ENCODE data around the gene SH3BP4.

Gene SH3BP4

GRCh38 chr2:234975611-234976010 is 23.8 kb downstream of the SH3BP4 start:
- TF ChIP-seq CTCF (IDR thresholded peaks at IDR 0.05; ENCODE audit: control insufficient read depth, insufficient read depth, low read depth, low read length, missing control alignments), result no peak
- DNase-seq (ENCODE audit: low read depth), result no peak
- H3K4me3 ChIP-seq (ENCODE audit: control insufficient read depth, low read depth, low read length), result no peak overlapping the region

GRCh38 chr2:234976479-234977227 is 24.8 kb downstream of the SH3BP4 start:
- no peak overlapping the region for H3K4me3 ChIP-seq (ENCODE audit: control insufficient read depth, low read depth, low read length)
- no peak for TF ChIP-seq CTCF (IDR thresholded peaks at IDR 0.05; ENCODE audit: control insufficient read depth, insufficient read depth, low read depth, low read length, missing control alignments)
- no peak for DNase-seq (ENCODE audit: low read depth)

- TF ChIP-seq CTCF (IDR thresholded peaks at IDR 0.05; ENCODE audit: control insufficient read depth, insufficient read depth, low read depth, low read length, missing control alignments), result no peak
- DNase-seq (ENCODE audit: low read depth), result no peak
- no peak overlapping the region for H3K4me3 ChIP-seq (ENCODE audit: control insufficient read depth, low read depth, low read length)
These were observed 25.4 kb downstream of the SH3BP4 start for GRCh38 chr2:234977228-234977679.

GRCh38 chr2:234978466-234979203 is 26.8 kb downstream of the SH3BP4 start:
- H3K4me3 ChIP-seq (ENCODE audit: control insufficient read depth, low read depth, low read length), result no peak overlapping the region
- no peak for TF ChIP-seq CTCF (IDR thresholded peaks at IDR 0.05; ENCODE audit: control insufficient read depth, insufficient read depth, low read depth, low read length, missing control alignments)
- DNase-seq (ENCODE audit: low read depth), result no peak

GRCh38 chr2:234979204-234980167 is 27.7 kb downstream of the SH3BP4 start:
- DNase-seq (ENCODE audit: low read depth), result no peak
- no peak overlapping the region for H3K4me3 ChIP-seq (ENCODE audit: control insufficient read depth, low read depth, low read length)
- no peak for TF ChIP-seq CTCF (IDR thresholded peaks at IDR 0.05; ENCODE audit: control insufficient read depth, insufficient read depth, low read depth, low read length, missing control alignments)

Data from AG09309 (cell line).